Suppressor macrophage treated with lipopolysaccharide for 1 hour (primary cell): Measurements from ENCODE around the gene KIAA1549.
A peak's percentile ranks its signal among the peaks of the same experiment; 100 is the strongest.

Experiments
- DNase-seq, 3 donors: peaks; one replicate each; pipeline ENCODE4 v3.0.0-alpha.2; 2020 to 2022

KIAA1549 gene

DNA sequence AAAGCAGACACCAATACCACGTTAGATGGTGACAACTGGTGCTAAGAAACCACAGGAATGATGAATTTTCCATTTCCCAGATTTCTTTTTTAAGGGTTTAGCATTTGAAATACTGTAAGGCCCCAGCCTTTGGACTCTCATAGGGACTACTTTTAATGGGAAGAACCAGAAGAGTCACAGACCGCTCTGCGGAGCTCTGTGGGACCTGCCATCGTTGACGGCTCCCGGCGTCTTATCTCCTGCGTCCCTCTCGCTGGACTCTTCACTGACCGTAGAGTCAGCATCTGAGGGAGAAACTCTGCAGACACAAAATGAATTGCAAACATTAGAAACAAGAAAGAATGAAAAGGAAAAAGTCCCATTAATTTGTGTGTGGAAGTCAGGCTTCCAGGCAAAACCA is 101.8 kb downstream of the KIAA1549 start:
- no peak for DNase-seq

DNA sequence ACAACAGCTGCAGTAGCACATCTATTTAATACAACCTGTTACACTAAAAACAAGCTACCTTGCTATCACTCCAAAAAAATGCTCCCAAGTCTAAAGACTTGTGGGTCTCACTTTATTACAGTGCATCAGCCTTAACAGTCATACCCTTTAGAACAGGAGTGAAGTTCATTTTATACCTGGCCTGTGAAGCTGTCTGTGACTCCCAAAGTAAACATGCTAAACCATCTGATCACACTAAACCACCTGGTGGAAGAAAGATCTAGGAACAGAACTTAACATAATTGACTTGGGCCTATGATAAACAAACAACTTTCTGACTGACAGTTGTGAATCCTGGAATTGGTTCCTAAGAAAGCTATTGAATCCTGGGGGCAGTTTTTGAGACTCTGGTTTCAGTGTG is 102.3 kb downstream of the KIAA1549 start:
- DNase-seq = no peak

DNA sequence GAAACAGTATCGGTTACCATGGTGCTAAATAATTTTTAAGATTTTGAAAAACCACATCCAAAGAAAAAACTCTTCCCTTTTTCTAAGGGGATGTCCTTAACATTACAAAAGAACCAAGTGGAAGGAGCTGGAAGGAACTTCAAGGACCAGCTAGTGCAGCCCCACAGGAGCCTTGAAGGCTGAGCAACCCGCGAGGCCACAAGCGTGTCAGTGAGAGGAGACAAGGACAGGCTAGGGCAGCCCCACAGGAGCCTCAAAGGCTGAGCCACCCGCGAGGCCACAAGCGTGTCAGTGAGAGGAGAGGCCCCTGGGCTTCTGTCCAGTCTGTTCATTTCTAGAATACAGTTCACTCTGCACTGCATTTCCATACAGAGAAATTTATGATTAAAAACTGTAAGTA is 103.1 kb downstream of the KIAA1549 start:
- peak in 1 of 3 donors; percentile 5 for DNase-seq

DNA sequence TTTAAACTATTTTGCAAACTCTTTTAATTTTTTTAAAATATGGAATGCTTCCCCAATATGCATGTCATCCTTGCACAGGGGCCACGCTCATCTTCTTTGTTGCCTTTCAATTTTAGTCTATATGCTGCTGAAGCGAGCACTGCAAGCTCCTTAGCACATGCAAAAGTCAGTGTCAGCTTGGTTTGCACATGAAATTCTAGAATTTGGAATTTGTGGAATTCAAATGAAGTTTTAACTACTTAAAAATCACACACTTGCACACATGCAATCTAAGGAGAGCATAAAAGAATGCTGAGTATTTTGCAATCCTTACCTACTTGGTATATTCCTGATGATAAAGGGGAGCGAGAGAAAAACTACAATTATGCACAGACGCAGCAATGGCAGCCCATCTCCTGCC is 104.9 kb downstream of the KIAA1549 start:
- DNase-seq = no peak

DNA sequence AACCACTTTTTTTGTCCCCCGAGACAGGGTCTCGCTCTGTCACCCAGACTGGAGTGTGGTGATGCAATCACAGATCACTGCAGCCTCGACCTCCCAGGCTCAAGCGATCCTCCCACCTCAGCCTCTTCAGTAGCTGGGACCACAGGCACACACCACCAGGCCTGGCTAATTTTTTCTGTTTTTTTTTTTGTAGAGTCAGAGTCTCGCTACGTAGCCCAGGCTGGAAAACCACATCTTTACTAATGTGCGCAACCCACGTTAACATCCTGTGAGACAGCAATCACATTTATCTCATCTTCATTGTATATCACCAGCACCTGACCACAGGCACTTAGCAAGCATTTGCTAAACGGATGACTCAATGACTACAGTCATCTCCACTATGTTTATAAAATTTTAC is 105.4 kb downstream of the KIAA1549 start:
- DNase-seq = peak in 1 of 3 donors; percentile 18

DNA sequence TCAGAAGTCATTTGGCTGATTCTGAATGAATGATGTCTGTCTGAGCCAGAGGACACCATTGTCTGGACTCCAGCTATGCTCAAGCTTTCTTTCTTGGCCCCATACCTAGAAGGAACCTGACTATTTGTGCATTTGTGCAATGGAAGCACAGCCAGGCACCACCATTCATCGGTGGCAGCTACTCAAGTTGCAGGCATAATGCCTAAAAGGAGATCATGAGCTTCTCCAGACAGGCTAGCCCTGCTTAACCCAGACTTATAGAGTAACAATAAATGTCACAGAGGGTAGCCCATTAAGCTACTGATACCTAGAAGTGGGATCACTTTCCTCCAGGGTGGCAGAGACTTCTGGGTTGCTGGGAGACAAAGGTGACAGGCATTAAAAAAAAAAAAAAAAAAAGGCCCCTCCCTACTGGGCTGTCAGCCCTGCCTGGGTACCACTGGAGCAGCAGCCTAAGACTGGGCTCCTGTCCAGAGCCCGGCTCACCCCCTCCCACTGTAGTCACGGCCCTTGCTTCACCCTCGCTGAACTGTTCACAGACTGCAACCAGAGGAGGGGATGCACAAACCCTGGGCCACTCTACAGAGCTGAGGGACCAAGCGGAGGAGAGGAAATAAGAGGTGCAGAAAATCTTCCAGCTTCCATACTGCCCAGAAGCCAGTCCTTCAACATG is 107.8 kb downstream of the KIAA1549 start:
- DNase-seq = no peak

DNA sequence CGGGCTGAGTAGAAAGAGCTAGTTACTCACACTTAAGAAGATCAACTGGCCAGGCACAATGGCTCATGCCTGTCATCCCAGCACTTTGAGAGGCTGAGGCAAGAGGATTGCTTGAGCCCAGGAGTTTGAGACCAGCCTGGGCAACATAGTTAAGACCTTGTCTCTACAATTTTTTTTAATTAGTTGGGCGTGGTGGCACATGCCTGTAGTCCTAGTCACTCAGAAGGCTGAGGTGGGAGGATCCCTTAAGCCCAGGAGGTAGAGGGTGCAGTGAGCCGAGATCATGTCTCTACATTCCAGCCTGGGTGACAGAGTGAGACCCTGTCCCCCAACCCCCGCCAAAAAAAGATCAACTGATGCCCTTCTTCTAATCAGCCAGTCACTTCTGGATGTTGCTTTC is 108.6 kb downstream of the KIAA1549 start:
- DNase-seq = no peak

DNA sequence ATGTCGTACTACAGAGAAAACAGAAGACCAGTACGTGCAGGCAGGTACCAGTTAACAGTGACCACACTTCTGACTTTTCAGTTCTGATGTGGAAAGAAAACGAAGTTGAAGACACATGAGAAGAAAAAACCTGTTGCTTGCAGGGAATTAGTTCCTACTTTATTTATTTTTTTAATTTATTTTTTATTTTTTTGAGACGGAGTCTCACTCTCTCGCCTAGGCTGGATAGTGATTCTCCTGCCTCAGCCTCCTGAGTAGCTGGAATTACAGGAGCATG is 109.4 kb downstream of the KIAA1549 start:
- no peak for DNase-seq

DNA sequence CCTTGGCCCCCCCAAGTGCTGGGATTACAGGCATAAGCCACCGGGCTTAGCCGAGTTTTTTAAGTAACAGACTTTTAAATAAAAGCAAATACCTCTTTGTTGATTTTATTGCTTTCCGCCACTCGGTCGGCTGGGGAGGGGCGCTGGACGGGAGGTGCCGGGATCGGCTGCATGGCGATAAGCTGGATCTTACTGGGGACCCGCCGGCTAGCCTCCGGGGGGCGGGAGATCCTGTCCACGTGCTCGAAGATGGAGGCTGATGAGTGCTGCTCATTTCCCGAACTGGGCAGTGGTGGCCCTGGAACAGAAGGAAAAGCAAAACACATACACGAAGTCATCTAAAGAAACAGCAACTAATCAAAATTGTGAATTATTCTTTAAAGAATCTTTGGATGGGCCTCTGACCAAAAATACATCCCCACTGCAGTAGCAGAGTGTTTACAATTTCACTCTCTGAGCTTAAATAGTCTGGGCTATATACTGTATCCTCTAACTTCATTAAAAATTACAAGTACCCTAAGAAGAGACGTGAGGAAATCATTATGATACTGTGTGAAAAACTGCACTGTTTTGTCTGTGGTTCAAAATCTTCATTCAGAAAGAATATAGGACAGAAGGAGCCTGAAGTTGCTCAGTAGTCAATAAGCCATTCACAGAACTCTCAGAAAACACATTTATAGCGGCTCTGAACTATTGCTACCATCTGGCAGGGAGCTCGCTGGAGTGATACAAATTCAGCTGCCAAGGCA is 110.0 kb downstream of the KIAA1549 start:
- no peak for DNase-seq

DNA sequence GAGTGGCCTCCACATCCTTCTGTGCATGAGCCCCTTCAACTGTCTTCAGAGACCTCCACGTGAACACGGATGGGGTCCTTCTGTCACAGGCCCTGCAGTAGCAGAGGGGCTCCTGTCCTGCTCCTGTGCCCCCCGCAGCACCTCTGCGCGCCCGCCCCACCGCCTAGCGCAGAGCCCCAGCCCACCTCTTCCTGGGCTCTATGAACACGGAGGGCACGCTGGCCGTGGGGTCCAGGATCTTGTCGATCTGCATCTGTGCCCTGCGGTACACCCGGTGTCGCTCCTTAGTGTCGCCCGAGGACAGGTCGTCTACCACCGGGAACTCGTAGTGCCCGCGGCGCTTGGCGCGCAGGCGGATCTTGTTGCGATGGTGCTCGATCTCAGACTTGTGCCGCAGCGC is 111.8 kb downstream of the KIAA1549 start:
- no peak for DNase-seq

DNA sequence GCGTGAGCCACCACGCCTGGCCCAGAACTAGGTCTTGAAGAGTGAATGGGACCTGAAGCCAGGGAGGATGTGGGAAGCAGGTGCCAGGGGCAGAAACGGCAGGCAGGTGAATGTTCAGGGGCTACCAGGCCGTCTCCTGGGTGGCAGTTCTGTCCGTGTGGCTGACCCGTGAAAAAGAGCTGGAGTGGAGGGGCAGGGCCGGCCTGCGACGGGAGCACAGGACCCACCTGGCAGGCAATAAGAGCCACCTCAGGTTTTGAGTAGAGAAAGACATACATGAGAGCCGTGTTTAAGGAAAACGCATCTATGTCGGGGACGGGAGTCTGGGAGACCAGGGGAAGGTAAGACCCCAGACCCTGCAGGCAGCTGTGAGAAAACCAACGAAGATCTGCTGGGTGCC is 112.5 kb downstream of the KIAA1549 start:
- DNase-seq = no peak

DNA sequence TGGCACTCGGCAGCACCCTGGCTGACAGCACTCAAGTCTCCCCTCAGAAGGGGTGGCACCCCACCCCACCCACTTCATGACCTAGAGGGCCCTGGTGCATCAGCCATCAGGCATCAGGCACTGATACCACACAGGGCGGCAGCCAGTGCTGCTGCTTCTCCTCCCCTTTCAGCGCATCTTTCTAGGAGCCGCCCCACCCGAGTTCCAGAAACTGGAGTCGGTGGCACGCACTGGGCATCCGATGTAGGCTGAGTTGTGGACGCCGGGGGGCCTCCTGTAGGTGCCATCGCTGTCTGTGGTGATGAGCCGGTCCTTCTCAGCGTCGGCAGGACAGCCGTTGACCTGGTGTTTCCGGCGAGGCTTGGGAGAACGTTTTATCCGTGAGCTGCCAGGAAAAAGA is 113.4 kb downstream of the KIAA1549 start:
- no peak for DNase-seq

DNA sequence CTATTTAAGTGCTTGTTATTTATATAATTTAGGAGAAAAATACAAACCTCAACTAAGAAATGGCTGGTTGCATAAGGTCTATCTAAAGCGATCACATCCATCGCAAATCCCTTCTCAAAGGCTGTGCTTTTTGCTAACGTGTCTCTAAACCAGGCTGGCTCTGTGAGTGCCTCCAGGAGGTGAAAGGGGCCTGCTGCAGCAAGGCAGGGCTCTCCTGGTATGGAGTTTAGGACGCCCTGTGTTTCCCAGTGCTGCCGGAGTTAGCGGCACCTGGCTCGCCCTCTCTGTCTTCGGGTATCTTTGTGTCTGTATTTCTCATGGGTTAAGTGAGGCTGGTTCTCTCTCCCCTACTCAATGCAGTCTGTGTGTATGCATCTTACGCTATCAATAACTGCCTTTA is 114.8 kb downstream of the KIAA1549 start:
- DNase-seq = no peak

DNA sequence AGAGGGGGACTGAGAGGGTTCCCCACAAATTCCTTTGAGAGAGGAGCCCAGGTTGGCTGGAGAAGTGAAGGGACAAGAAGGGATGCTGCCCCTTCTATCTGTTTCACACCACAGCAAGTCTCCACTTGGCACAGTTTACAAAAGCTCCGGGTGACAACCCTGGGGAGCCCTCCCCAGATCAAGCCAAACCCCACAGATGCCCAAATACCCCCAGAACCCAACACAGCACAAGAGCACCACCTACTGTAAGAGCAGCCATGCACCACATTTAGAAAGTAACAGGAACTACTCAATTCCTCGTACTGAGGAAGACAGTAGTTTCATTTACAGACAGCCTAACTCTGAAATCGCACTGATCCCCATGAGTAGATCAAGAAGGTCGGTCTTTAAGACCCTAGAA is 115.3 kb downstream of the KIAA1549 start:
- DNase-seq = peak; percentile 23 to 44 (median 25)

DNA sequence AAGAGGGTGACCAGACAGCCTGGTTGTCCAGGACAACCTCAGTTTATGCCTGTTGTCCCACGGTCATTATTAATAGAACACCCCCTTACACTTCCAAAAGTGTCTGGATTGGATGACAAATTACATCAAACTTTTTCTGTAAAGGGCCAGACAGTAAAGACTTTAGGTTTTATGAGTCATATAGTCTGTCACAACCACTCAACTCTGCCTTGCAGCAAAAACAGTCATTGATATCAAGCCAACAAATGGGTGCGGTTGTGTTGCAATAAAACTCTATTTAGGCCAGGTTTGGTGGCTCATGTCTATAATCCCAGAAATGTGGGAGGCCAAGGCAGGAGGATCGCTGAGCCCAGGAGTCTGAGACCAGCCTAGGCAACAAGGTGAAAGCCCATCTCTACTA is 116.5 kb downstream of the KIAA1549 start:
- DNase-seq = peak; percentile 43 to 74 (median 61)

DNA sequence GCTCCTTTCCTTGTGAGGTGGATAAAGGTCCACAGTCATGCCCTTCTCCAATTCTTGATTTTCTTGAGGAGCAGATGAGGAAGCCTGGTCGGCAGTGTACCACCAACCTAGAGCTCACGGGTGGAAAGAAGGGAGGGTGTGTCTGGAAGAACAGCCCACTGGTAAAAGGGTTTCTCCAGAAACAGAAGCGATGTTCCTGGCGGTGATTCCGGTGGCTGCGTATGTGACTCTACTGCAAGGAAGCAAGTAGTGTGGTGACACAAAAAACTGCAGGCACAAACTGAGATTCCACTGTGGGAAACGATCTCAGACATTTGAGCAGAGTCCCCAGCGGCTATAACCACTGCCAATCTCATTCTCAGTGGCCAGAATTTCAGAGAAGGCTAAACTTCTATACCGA is 117.3 kb downstream of the KIAA1549 start:
- no peak for DNase-seq

DNA sequence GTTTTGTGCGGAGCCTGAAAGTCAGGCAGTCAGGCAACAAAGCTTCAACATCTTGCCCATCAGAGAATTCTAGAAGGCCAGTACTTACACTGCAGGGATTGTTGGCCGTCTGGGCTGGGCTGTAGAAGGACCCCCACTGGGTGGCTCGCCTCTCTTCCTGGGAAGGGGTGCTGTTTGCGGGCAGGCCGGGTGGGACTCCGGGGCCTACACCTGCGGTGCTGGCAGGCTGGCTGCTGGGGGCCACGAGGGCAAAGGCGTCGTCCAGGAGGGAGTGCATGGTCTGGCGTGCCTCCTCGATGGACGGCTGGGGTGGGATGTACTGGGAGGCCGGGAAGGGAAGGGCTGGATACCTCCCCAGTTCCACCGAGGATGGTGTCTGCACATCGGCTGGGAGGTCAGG is 120.1 kb downstream of the KIAA1549 start:
- no peak for DNase-seq

DNA sequence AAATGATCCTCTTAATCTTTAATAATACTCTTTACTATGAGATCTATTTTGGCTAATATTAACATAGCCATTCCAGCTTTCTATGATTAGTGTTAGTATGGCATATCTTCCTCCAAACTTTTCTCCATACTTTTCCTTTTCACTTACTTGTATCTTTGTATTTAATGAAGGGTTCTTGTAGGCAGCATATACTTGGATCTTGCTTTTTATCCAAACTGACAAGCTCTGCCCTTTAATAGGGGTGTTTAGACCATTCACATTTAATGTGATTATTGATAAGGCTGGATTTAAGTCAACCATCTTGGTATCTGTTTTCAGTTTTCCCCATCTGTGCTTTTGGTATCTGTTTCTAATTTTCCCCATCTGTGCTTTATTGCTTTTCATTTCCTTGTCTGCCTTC is 123.5 kb downstream of the KIAA1549 start:
- DNase-seq = no peak

DNA sequence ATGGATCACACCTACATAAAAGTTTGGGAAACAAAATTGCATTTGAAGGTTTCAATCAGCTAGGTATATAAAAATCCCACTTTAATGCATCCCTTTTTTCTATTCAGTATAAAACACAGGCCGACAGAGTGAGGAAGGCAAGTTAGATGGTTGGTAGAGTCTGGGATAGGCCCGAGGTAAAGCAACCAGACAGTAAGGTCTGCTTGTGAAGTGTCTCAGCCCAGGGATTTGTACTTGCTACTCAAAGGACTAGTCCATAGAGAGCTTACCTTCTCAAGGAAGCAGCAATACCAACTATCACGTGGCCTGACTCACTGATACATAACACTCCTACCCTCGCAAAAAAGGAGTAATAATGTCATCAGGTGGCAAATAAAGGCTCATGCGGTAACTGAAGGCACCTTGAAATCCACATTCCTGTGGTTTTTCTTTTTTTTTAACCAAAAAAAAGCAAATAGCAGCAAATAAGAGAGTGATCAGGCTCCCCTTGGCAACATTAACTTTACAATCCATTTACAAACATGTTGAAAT is 127.0 kb downstream of the KIAA1549 start:
- DNase-seq = no peak

DNA sequence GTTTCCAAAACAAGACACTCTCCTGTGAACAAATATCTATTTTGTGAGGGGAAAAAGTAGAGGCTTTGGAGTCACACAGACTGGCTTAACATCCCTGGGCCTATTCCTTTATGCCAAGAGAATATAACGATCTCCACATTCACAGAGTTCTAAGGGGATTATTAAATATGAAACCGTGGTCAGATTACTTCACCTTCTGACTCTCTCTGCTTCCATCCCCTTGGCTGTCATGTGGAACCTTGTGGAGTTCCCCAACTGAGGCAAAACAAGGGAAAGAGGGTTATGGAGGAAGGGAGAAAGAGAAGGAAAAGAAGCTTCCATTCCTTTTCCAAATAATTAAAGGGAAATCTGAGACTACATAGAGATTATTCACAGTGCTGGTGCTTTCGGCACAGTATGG is 127.7 kb downstream of the KIAA1549 start:
- DNase-seq = no peak

DNA sequence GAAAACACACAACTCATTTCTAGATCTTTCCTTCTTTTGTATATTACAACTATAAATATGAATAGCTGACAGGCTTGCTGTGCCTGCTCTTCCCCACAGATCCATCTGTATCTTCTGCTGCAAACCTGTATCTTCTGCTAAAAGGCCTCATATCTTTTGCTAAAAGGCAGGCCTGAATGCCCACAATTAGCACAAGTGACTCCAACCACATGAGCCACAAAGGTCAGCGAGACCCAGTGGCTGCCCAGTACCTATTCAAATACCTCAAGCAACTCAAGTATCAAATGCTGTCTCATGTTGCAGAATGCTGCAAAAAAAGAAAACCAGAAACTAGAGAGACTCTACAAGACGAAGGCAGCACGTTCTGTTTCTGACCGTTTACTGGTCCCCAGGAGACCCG is 128.7 kb downstream of the KIAA1549 start:
- no peak for DNase-seq

DNA sequence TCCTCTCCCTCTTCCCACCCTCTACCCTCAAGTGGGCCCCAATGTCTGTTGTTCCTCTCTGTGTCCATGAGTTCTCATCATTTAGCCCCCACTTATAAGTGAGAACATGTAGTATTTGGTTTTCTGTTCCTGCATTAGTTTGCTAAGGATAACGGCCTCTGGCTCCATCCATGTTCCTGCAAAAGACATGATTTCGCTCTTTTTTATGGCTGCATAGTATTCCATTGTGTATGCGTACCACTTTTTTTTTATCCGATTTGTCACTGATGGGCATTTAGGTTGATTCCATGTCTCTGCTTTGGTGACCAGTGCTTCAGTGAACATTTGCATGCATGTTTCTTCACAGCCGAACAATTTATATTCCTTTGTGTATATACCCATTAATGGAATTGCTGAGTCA is 131.5 kb downstream of the KIAA1549 start:
- DNase-seq = no peak

DNA sequence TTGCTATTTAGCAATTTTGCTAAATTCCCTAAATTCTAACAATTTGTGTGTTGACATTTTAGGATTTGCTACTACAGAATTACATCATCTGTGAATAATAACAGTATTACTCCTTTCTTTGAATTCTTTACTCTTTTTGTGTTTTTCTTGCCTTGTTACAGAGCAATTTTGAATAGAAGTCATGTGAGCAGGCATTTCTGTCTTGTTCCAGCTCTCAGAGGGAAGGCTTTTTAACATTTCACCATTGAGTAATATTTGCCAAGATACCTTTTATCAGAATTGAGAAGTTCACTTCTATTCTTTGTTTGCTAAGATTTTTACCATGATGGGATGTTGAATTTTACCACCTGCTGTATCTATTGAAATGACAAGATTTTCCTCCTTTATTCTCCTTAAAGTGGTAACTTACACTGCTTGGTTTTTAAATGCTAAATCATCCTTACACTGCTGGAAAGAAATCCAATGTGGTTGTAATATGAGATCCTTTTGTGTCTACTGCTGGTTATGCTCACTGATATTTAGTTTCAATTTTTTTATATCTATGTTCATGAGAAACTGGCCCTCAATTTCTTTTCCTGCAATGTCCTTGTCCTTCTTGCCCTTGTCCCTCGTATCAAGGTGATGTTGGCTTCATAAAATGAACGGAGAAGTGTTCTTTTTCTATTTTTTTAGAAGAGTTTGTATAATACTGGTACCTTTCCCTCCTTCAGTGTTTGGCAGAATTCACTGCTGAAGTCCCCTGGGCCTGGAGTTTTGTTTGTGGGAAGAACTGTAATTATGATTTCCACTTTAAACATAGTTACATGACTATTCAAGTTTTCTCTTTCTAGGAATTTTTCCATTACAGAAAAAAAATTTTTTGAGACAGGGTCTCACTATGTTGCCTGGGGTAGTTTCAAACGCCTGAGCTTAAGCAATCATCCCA is 132.9 kb downstream of the KIAA1549 start:
- DNase-seq = no peak

DNA sequence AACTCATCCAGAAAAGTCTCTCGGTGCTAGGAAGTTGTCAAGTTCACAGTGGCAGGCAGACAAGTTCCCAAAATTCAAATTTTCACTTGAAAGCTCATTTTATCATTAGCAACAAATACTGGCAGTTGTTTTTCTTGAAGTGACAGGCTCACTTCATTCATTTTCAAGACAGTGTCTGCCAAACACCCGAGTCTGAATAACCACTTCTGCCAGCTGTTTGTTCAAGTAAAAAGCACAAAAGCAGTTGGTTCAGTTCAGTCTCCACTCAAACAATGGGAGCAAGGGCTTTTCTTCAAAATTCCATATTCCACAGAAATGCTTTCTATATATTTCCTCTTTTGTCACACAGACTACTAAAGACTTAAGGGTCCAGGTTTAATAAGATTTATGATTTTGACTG is 135.5 kb downstream of the KIAA1549 start:
- DNase-seq = no peak
